Neural progenitor cell (in vitro differentiated cells): ENCODE data around the gene MST1R.

ENCODE experiments used
- EZH2 ChIP-seq: fragments of 200-600 bp; sonication (generic); IDR thresholded peaks from 2 replicates; pipeline ENCODE4 v1.6.1; 2017; ENCODE audit warnings: antibody characterized with exemption, mild to moderate bottlenecking, moderate library complexity
- EZH2phosphoT487 ChIP-seq: fragments of 200-600 bp; sonication (generic); IDR thresholded peaks from 2 replicates; pipeline ENCODE4 v1.6.1; 2017; ENCODE audit warnings: antibody characterized with exemption
- TF ChIP-seq, protein P1 (sequence below): fragments of 200-600 bp; sonication (generic); IDR thresholded peaks from 2 replicates; pipeline ENCODE4 v1.5.1; 2017; ENCODE audit warnings: antibody characterized with exemption, mild to moderate bottlenecking

DNA sequence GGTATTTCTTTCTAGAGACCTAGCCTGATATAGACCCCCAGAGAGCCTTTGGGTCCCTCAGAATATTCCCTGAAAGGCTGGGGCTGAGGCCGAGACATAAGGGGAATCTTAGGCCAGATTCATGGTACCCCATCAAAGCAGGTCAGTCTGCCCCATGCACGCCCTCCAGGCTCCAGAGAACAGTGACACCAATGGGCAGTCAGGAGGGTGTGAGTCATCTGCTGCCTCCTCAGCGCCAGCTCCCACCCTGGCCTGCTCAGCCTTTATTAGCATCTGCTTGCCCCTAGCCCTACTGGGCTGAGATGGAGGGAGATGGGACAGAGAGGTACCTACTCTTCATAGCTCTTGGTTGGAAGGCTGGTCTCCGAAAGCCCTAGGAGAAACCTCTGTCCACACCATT lies 19.7 kb downstream of the MST1R start:
- TF ChIP-seq, protein P1, sequence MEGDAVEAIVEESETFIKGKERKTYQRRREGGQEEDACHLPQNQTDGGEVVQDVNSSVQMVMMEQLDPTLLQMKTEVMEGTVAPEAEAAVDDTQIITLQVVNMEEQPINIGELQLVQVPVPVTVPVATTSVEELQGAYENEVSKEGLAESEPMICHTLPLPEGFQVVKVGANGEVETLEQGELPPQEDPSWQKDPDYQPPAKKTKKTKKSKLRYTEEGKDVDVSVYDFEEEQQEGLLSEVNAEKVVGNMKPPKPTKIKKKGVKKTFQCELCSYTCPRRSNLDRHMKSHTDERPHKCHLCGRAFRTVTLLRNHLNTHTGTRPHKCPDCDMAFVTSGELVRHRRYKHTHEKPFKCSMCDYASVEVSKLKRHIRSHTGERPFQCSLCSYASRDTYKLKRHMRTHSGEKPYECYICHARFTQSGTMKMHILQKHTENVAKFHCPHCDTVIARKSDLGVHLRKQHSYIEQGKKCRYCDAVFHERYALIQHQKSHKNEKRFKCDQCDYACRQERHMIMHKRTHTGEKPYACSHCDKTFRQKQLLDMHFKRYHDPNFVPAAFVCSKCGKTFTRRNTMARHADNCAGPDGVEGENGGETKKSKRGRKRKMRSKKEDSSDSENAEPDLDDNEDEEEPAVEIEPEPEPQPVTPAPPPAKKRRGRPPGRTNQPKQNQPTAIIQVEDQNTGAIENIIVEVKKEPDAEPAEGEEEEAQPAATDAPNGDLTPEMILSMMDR, result no peak
- TF ChIP-seq EZH2phosphoT487 (no peak), EZH2 (no peak)
